ENCODE data around the gene HOGA1.

Gene HOGA1

DNA sequence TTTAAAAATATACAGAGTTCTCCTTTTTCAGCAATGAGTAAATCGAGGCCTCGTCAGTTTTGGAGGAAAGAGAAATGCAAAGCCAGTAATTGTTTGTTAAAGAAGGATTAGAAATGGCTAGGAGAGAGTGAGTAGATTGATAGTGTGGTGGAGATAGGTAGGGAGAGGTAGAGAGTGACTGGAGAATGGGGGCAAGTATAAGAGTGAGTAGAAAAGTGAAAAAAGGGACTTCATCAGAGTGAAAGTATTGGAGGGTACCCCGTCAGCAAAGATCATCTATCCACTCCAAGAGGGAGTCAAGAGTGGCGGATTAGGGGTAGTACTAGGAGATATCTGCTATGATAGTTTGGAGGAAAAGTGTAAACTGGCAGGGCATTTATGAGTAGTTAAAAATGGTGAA, 20.9 kb upstream of the HOGA1 start:
- TF ChIP-seq CTCF (IDR thresholded peaks at IDR 0.05; ENCODE audit: low read length, missing control alignments) = no peak
- H3K4me3 ChIP-seq (replicated peaks; ENCODE audit: low read depth, low read length) = no peak overlapping the region
- DNase-seq (ENCODE audit: low read depth) = no peak

GRCh38 chr10:97564776-97565175, 19.4 kb upstream of the HOGA1 start:
- TF ChIP-seq CTCF (IDR thresholded peaks at IDR 0.05; ENCODE audit: low read length, missing control alignments) = no peak
- H3K4me3 ChIP-seq (replicated peaks; ENCODE audit: low read depth, low read length) = no peak overlapping the region
- no peak for DNase-seq (ENCODE audit: low read depth)

DNA sequence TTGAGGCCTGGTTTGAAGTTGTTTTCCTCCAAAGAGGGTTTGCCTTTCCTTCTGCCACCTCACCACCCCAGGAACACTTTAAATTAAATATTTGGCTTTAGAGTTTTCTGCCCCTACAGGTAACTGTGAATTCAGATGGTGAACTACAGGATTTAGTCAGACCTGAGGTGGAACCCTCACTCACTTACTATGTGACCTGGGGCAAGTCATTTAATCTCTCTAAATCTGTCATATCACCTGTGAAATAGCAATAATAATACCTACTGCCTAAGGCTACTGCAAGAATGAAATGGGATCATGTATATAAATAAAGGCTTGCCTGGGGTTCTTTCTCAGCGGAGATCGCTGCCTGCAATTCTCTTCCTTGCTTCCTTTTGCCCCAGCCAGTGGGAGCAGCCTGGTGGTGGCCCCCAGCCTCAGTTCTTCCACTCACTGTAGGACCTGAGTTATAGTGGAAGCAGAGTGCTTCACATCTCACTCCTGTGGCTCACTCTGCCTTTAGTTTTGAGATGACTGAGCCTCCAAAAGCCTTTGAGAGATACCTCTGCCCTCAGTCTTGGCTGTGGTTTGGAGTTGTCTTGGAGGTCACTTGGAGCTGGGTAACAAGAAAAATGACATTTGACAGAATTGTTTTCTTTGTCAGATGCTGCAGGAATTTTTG, 17.7 kb upstream of the HOGA1 start:
- TF ChIP-seq CTCF (IDR thresholded peaks at IDR 0.05; ENCODE audit: low read length, missing control alignments) = no peak
- DNase-seq (ENCODE audit: low read depth) = no peak
- no peak overlapping the region for H3K4me3 ChIP-seq (replicated peaks; ENCODE audit: low read depth, low read length)

DNA sequence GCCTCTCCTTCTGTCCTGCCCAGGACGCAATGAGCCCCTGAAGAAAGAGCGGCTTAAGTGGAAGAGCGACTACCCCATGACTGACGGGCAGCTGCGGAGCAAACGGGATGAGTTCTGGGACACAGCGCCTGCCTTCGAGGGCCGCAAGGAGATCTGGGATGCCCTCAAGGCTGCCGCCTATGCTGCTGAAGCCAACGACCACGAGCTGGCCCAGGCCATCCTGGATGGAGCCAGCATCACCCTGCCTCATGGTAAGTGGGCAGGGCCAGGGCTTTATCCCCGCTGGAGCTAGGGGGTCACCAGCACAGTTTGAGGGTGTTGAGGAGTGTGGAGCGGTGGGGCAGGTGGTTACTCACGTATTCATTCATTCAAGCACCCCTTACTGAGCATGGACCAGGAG, 16.3 kb upstream of the HOGA1 start:
- no peak for TF ChIP-seq CTCF (IDR thresholded peaks at IDR 0.05; ENCODE audit: low read length, missing control alignments)
- DNase-seq (ENCODE audit: low read depth) = no peak

DNA sequence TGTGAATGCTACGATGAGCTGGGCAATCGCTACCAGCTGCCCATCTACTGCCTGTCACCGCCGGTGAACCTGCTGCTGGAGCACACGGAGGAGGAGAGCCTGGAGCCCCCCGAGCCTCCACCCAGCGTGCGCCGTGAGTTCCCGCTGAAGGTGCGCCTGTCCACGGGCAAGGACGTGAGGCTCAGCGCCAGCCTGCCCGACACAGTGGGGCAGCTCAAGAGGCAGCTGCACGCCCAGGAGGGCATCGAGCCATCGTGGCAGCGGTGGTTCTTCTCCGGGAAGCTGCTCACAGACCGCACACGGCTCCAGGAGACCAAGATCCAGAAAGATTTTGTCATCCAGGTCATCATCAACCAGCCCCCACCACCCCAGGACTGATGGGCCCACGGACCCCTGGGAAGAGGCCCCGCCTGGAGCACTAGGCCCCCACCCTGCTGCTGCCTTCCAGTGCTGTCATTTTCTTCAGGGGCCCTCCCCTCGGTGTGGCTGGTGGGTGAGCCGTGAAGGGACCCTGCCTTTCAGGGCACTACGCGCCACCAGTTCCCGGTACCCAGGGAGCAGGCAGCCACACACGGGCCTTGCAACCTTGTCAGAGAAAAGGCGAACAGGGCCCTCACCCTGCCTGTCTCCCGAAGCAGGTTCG, 13.9 kb upstream of the HOGA1 start:
- no peak overlapping the region for H3K4me3 ChIP-seq (replicated peaks; ENCODE audit: low read depth, low read length)
- TF ChIP-seq CTCF (IDR thresholded peaks at IDR 0.05; ENCODE audit: low read length, missing control alignments) = no peak
- no peak for DNase-seq (ENCODE audit: low read depth)

More for the DNA sequence above, 16.3 kb upstream of the HOGA1 start:
- no peak overlapping the region for H3K4me3 ChIP-seq (replicated peaks; ENCODE audit: low read depth, low read length)

DNA sequence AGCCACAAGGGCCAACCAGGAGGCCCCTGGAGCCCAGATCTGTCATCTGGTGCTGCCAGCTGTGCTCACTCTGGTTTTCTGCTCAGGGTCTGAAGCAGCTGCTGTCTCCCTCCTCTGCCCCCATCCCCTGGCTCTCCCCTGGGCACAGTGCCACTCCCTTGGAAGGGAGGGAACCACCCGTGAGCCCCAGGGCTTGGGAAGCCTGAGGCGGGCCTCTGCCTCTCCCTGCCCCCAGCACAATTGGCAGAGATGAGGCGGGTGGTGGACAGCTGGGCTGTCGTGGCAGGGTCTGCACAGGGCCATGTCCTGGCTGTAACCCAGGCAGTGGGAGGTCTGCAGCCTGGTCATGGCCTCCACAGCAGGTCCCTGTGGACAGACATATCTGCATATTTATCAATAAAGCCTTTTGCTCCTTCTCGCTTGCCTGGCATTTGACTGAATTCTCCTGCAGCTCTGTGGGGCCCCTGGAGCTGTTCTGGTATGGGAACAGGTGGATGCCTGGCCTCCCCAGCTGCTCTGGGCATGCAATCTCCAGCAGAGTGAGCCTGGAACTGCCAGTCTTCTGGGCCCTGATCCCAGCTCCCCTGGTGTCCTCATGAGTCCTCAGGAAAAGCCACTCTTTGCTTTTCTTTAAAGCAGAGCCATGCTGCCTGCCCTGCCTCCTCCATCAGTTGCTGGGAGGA, 13.3 kb upstream of the HOGA1 start:
- no peak for DNase-seq (ENCODE audit: low read depth)
- no peak for TF ChIP-seq CTCF (IDR thresholded peaks at IDR 0.05; ENCODE audit: low read length, missing control alignments)
- H3K4me3 ChIP-seq (replicated peaks; ENCODE audit: low read depth, low read length) = no peak overlapping the region

Measured in fibroblast of pulmonary artery (primary cell).